ENCODE results near the gene TGFB2.

TGFB2 gene

GRCh38 chr1:218395916-218396315 is 50.8 kb downstream of the TGFB2 start:
- TF ChIP-seq, protein P1, sequence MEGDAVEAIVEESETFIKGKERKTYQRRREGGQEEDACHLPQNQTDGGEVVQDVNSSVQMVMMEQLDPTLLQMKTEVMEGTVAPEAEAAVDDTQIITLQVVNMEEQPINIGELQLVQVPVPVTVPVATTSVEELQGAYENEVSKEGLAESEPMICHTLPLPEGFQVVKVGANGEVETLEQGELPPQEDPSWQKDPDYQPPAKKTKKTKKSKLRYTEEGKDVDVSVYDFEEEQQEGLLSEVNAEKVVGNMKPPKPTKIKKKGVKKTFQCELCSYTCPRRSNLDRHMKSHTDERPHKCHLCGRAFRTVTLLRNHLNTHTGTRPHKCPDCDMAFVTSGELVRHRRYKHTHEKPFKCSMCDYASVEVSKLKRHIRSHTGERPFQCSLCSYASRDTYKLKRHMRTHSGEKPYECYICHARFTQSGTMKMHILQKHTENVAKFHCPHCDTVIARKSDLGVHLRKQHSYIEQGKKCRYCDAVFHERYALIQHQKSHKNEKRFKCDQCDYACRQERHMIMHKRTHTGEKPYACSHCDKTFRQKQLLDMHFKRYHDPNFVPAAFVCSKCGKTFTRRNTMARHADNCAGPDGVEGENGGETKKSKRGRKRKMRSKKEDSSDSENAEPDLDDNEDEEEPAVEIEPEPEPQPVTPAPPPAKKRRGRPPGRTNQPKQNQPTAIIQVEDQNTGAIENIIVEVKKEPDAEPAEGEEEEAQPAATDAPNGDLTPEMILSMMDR (conservative IDR thresholded peaks at IDR 0.05) = no peak
- no peak overlapping the region for H3K27ac ChIP-seq

DNA sequence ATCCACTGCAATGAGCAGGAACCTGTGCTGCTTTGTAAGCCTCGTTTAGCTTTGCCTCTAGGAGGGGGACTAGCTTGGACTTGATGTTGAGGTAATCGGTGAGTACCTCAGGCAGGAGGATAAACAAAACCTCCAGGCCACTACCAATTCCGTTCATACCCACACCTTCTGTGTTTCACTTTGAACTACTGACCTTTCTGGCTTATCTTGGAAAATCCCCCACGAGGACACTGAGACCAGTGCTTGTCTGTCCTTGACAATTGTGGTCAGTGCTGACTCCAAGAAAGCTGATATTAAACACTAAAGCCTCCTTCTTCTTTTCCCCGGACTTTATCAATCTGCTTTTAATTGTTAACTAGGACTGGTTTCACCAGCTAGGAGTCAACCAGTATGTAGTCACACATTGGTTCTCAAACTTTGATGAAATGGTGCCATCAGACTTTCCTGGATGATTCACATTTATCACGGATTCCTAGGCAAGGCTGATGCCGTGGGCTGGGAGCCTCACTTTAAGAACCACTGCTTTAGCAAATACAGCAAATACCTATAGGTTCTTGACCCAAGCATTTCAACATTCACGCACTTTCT is 52.7 kb downstream of the TGFB2 start:
- H3K27ac ChIP-seq = no peak overlapping the region
- TF ChIP-seq, protein P1 (conservative IDR thresholded peaks at IDR 0.05) = no peak

- TF ChIP-seq, protein P1 (conservative IDR thresholded peaks at IDR 0.05) = no peak
- no peak overlapping the region for H3K27ac ChIP-seq
Observed at GRCh38 chr1:218400624-218401023, 55.5 kb downstream of the TGFB2 start.

DNA sequence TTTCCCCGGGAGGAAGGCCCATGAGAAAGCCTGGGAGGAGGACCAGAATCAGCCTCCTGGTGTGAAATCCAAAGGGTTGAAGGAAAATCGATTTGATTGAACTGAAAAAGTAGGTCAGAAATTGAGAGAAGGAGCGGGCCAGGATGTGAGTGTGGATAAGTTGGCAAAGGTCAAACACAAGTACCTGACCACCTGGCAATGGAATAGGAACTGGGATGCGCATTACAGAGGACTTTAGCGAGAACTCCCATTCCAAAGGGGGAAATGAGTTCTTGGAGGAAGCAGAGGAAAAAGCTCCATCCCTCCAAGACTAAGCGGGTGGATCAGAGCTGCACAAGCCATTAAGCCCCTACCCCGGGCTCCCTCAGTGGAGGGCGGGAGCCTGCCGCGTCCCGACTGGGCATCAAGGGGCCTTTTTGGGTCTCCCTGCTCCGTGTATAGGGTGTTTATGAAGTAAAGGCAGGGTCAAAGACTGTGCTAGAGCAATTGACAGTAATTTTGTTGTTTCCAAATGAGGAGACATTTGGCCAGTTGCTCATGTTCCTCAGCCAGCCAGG is 56.4 kb downstream of the TGFB2 start:
- TF ChIP-seq, protein P1 (conservative IDR thresholded peaks at IDR 0.05) = no peak

GRCh38 chr1:218401998-218402785 is 57.1 kb downstream of the TGFB2 start:
- no peak overlapping the region for H3K27ac ChIP-seq
- TF ChIP-seq, protein P1 (conservative IDR thresholded peaks at IDR 0.05) = no peak

More for the DNA sequence above, 56.4 kb downstream of the TGFB2 start:
- no peak overlapping the region for H3K27ac ChIP-seq

DNA sequence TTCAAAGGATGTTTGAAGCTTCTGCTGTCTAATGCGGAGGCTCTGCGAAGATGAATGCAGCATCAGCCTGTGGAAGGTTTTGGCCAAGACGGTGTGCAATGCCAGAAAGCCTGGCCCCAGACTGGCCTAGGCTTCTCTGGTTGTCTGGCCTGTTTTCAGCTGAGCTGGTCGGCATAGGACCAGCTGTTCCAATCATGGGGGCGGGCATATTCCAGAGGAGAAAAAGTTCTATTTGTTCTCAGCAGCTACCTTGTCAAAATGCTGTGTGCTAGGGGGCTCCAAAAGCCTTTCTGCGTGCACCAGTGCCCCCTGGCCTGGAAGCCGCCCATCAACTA is 57.6 kb downstream of the TGFB2 start:
- TF ChIP-seq, protein P1 (conservative IDR thresholded peaks at IDR 0.05) = no peak
- no peak overlapping the region for H3K27ac ChIP-seq

DNA sequence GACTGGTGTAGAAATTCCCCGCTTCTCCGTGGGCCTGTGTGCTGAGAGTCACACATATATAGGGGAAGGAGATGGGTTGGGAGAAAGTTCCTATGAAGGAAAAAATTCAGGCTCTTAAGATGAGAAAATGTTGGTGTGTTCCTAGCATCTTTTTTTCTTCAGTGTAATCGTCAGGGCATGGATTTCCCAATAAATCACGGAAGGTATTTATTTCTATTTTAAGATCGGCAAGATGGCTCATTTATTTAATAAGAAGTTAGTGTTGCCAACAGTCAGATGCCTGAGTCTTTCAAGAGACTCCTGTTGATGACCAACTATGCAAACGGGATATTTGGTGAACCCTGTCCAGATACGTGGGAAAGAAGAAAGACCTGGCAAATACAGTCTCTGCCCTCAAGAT is 58.2 kb downstream of the TGFB2 start:
- no peak overlapping the region for H3K27ac ChIP-seq
- TF ChIP-seq, protein P1 (conservative IDR thresholded peaks at IDR 0.05) = no peak

Measured in VCaP (cell line).